ENCODE data around the gene MYEOV. TPM values are rescaled to one million over a fixed set of nuclear protein-coding genes. Genes with fewer than 3 reads are reported as not detected.

Gene MYEOV
- total RNA-seq, 1 donor from 2014 or later: 36.9 TPM

DNA sequence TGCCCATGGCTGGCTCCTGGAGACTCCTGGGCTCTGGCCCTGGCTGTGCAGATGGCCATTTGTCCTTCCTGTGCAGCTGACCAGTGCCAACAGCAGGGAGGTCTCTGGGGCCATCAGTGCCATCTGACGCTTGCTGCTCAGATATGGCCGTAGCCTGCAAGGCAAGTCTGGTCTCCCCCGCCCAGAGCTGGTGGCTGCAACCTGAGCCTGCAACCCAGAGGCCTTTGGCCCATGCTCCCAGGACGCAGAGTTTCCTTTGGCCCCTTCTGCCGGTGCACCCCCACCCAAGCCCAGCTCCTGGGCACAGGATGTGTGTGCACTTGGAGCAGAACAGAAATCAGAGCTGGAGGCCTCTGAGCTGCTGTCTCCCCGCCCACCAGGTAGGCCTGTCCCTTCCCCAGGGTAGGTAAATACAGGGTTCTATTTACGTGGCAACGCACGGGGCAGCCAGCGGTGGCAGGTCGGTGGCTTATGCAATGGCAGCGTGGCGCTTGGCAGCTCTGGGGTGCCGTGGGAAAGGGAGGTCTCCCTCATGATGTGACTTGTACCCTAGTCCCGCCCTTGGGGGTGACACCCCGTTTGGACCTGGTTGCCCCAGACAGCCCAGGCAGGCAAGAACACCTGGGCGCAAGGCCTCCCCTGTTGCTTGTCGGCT lies 21.0 kb upstream of the MYEOV start:
- DNase-seq (ENCODE audit: low read depth): no peak
- Histone ChIP-seq H3K27me3 (ENCODE audit: control insufficient read depth, insufficient read depth, low read length) (no peaks in the 10 kb centered on the region), H3K4me3 (ENCODE audit: low read depth, low read length) (no peak overlapping the region), H3K36me3 (ENCODE audit: control insufficient read depth, insufficient read depth, low read length) (no peaks in the 10 kb centered on the region)
- TF ChIP-seq, protein P1, sequence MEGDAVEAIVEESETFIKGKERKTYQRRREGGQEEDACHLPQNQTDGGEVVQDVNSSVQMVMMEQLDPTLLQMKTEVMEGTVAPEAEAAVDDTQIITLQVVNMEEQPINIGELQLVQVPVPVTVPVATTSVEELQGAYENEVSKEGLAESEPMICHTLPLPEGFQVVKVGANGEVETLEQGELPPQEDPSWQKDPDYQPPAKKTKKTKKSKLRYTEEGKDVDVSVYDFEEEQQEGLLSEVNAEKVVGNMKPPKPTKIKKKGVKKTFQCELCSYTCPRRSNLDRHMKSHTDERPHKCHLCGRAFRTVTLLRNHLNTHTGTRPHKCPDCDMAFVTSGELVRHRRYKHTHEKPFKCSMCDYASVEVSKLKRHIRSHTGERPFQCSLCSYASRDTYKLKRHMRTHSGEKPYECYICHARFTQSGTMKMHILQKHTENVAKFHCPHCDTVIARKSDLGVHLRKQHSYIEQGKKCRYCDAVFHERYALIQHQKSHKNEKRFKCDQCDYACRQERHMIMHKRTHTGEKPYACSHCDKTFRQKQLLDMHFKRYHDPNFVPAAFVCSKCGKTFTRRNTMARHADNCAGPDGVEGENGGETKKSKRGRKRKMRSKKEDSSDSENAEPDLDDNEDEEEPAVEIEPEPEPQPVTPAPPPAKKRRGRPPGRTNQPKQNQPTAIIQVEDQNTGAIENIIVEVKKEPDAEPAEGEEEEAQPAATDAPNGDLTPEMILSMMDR (IDR thresholded peaks at IDR 0.05; ENCODE audit: insufficient read depth, low read length, poor library complexity, severe bottlenecking): no peak

DNA sequence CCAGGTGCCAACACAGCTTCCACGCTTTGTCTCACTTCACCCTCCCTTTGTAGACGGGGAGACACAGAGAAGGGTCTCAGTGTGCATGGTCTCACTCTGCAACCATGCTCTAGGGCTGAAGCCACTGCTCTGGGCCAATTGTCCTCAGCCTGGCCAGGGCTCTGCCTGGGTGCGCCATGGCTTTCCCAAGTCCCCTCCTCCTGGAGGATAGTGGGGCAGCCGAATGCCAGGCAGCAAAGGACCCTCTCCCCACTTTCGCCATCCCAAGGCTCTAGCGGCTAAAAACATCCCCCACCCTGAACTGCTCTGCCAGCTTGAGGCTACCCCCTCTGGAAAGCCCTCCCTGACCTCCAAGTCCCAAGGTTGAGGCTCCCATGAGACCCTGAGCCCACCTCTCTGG lies 20.4 kb upstream of the MYEOV start:
- no peak for DNase-seq (ENCODE audit: low read depth)
- Histone ChIP-seq H3K4me3 (ENCODE audit: low read depth, low read length) (no peak overlapping the region), H3K27me3 (ENCODE audit: control insufficient read depth, insufficient read depth, low read length) (no peaks in the 10 kb centered on the region), H3K36me3 (ENCODE audit: control insufficient read depth, insufficient read depth, low read length) (no peaks in the 10 kb centered on the region)
- TF ChIP-seq, protein P1 (IDR thresholded peaks at IDR 0.05; ENCODE audit: insufficient read depth, low read length, poor library complexity, severe bottlenecking): no peak

DNA sequence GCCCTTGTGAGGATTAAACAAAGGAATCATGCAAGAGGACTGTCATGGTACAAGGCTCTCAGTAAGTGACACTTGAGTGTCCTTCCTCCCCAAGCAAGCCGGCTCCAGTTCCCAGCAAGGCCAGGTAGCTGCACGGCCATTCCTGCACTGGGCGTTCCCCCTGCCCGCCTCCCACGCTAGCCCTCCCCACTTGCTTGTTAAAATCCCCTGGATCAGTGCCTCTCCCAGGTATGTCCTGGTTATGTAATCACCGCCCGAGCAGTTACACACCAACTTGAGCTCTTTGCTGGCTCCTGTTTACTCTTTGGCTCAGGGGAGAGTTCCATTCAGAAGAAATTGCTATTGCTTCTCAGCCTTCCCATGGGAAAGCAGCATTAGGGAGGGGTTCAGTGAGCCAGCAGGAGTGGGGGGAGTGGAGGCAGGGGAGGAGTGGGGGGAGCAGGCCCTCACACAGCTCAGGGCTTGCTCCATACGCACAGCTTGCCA lies 19.4 kb upstream of the MYEOV start:
- H3K36me3 ChIP-seq (ENCODE audit: control insufficient read depth, insufficient read depth, low read length): no peaks in the 10 kb centered on the region
- TF ChIP-seq, protein P1 (IDR thresholded peaks at IDR 0.05; ENCODE audit: insufficient read depth, low read length, poor library complexity, severe bottlenecking): no peak
- no peak for DNase-seq (ENCODE audit: low read depth)
- H3K27me3 ChIP-seq (ENCODE audit: control insufficient read depth, insufficient read depth, low read length): no peaks in the 10 kb centered on the region
- no peak overlapping the region for H3K4me3 ChIP-seq (ENCODE audit: low read depth, low read length)

DNA sequence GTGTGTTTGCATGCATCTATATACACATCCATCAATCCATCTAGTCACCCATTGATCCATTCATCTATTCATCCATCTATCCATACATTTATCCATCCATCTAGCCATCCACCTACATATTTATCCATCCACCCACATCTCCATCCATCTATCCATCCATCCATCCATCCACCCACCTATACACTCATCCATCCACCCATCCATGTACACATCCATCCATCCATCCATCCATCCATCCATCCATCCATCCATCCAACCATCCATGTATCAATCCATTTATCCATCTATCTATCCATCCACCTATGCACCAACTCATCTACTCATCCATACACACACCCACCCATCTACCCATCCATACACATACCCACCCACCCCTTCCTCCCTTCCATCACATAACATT lies 18.8 kb upstream of the MYEOV start:
- Histone ChIP-seq H3K4me3 (ENCODE audit: low read depth, low read length) (no peak overlapping the region), H3K27me3 (ENCODE audit: control insufficient read depth, insufficient read depth, low read length) (no peaks in the 10 kb centered on the region), H3K36me3 (ENCODE audit: control insufficient read depth, insufficient read depth, low read length) (no peaks in the 10 kb centered on the region)
- DNase-seq (ENCODE audit: low read depth): no peak
- TF ChIP-seq, protein P1 (IDR thresholded peaks at IDR 0.05; ENCODE audit: insufficient read depth, low read length, poor library complexity, severe bottlenecking): no peak

DNA sequence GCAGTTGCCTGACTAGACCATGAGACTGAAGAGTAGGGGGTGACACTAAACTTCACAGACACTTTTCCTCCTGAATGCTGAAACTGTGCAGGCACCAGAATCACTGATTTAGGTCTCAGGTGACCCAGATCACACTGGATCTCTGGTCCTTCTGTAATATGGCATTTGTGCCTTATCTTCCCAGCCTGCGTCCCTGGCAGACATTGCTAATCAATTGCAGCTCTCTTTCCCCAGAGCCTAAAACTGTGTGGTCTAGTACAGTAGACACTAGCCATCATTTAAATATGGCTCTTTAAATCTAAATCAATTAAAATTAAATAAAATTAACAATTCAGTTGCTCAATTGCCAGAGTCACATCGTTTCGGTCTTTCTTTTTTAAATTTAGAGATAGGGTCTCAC lies 17.8 kb upstream of the MYEOV start:
- TF ChIP-seq, protein P1 (IDR thresholded peaks at IDR 0.05; ENCODE audit: insufficient read depth, low read length, poor library complexity, severe bottlenecking): no peak
- H3K36me3 ChIP-seq (ENCODE audit: control insufficient read depth, insufficient read depth, low read length): no peaks in the 10 kb centered on the region

More for the DNA sequence above, 17.8 kb upstream of the MYEOV start:
- Histone ChIP-seq H3K4me3 (ENCODE audit: low read depth, low read length) (no peak overlapping the region), H3K27me3 (ENCODE audit: control insufficient read depth, insufficient read depth, low read length) (no peaks in the 10 kb centered on the region)
- DNase-seq (ENCODE audit: low read depth): no peak
